GM19397 (cell line): ENCODE results near the gene ADAMTS16.

Experiments
- ATAC-seq: cut with Tn5 transposase; IDR thresholded peaks from one replicate; pipeline ENCODE4 v1.9.1; 2021; ENCODE audit warnings: mild to moderate bottlenecking, moderate library complexity; ENCODE audit not compliant: unreplicated experiment

Gene ADAMTS16

GRCh38 chr5:5220901-5221631 is 80.9 kb downstream of the ADAMTS16 start:
- ATAC-seq, result no peak

- no peak for ATAC-seq
Measured at GRCh38 chr5:5221724-5222123, 81.6 kb downstream of the ADAMTS16 start.

DNA sequence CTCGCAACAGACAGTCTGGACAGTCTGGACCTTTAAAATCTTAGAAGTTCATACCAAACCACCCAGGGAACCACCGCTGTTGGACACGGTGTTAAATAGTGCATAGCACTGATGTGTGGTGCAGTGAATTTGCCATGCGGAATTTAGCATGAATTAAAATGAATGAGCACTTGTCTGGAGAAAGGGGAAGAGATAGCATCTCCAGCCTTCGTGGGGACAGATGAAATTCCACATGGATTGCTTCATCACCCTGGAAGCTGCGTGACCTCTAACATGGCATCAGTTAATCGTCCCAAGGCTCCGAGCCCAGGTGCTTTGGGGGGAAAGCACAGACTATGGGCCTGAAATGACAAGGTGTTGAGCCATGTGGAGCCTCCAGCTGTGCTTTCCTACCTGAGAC is 91.4 kb downstream of the ADAMTS16 start:
- ATAC-seq, result no peak

- ATAC-seq, result no peak
Measured at GRCh38 chr5:5234912-5235311, 94.8 kb downstream of the ADAMTS16 start.

DNA sequence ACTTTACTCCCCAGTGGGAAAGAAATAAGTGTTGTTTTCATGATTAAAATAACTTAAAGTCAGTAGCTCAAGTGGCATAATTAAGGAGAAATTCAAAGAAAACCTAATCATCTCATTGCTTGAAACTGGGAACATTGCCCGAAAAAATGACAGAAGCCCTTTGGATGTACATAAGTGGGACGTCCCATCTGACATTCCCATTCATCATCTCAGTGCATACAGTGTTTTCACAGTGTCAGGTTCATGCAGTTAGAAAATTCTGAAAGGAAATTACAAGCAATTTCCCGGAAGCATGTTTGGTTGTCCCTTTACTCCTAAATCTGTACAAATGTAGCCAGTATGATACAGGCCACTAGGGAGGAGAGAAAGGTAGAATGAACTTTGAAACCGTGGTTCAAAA is 95.6 kb downstream of the ADAMTS16 start:
- ATAC-seq, result no peak

- ATAC-seq, result no peak
Measured at GRCh38 chr5:5239191-5239590, 99.1 kb downstream of the ADAMTS16 start.

GRCh38 chr5:5240234-5240633 is 100.1 kb downstream of the ADAMTS16 start:
- no peak for ATAC-seq

- no peak for ATAC-seq
Measured at GRCh38 chr5:5242056-5242455, 101.9 kb downstream of the ADAMTS16 start.

GRCh38 chr5:5246736-5247135 is 106.6 kb downstream of the ADAMTS16 start:
- no peak for ATAC-seq

DNA sequence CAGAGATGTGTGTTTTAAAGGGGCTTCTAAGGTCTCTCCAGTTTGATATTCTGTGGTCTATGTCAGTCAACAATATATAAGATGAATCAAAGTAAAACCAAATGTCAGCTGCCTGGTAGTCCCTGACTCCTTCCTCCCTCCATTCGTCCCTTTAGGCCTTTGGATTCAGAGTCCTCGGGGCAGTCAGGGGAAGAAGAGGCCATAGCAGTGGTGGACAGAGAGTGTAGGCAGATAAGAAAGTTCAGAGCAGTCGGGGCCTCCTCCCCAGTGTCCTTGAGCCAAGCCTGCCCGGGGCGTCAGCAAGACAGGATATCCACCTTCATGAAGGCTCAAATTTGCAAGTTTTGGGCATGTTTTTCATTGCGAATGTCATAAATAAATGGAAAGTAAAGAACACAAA is 110.6 kb downstream of the ADAMTS16 start:
- no peak for ATAC-seq

- no peak for ATAC-seq
Measured at GRCh38 chr5:5252106-5252505, 112.0 kb downstream of the ADAMTS16 start.

DNA sequence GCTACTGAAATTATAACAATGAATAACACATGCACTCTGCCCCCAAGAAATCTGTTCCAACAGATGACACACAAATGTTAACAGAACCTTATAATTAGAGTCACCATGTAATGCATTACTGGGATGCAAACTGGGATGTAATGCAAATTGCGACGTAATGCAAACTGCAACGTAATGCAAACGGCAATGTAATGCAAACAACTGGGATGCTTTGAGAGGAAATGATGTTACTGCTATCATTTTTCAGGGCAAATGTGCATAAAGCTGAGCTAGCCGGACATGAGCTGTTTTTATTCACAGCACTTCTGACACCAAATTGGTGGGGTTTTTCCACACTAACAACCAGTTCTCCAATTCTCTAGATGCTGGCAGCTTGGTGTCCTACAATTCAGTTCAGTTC is 117.2 kb downstream of the ADAMTS16 start:
- ATAC-seq, result no peak

DNA sequence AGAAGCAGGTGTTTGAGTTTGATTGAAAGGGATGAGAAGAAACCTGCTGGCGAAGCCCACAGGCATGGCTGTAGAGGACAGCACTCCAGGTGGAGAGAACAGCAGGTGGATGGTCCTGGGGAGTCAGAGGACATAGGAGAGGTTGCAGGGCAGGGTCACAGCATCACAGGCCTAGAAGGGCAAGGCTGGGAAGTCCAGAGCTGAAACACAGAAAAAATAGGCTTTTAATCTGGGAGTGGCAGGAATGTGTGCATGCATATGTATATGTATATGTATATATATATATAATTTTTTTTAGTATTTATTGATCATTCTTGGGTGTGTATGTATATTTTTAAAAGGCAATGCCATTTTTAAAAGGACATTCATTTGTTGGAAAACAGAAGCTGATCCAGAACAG is 118.4 kb downstream of the ADAMTS16 start:
- no peak for ATAC-seq

GRCh38 chr5:5264727-5265126 is 124.6 kb downstream of the ADAMTS16 start:
- no peak for ATAC-seq

GRCh38 chr5:5266297-5266696 is 126.2 kb downstream of the ADAMTS16 start:
- no peak for ATAC-seq

GRCh38 chr5:5270161-5270560 is 130.0 kb downstream of the ADAMTS16 start:
- ATAC-seq, result no peak

- no peak for ATAC-seq
Measured at GRCh38 chr5:5270958-5271785, 131.0 kb downstream of the ADAMTS16 start.

GRCh38 chr5:5271786-5272321 is 131.7 kb downstream of the ADAMTS16 start:
- no peak for ATAC-seq

- no peak for ATAC-seq
Measured at GRCh38 chr5:5273398-5273797, 133.3 kb downstream of the ADAMTS16 start.

DNA sequence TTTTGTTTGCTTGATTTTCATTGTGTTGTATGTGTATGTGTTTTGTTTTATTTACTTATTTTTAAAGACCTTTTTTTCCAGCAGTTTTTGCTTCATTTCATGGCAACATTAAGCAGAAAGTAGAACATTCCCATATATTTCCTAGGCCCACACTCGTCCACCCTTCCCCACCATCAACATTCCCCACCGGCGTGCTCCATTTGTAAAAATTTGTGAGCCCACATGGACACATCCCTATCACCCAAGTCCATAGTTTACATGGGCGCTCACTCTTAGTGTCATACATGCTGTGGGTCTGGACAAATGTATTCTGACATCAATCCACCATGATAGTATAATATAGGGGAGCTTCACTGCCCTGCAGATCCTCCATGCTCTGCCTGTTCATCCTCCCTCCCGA is 133.8 kb downstream of the ADAMTS16 start:
- ATAC-seq, result no peak

DNA sequence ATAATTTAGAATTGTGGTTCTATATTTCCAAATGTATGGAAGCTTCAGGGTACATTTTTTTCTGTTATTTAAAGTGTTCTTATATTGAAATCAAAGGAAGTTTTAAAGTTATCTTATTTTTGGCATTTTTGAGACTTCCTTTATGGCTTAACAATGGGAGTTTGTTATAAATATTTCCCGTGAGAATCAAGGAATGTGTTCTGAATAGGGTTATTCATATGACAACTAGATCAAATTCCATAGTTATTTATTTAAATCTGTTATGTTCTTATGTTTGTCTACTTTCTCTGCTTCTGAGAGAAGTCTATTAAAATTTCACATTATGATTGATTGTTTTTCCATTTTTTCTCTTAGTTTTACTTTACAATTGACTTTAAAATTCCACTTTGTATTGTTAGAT is 135.1 kb downstream of the ADAMTS16 start:
- ATAC-seq, result no peak

GRCh38 chr5:5276430-5276829 is 136.3 kb downstream of the ADAMTS16 start:
- no peak for ATAC-seq
